A673 (cell line): ENCODE data around the gene TEX35. TPM values are rescaled to one million over a fixed set of nuclear protein-coding genes. Genes with fewer than 3 reads are reported as not detected.
A peak's percentile ranks its signal among the peaks of the same experiment; 100 is the strongest.

Source experiments
- BruUV-seq: library from RNA; stranded (reverse); fragments of 400-500 nt; replicated peaks from 2 replicates; lab custom pipeline; 2021; lab: Mats Ljungman, UMichigan
- CTCF ChIA-PET: fragments of 300-600 bp; sonication (Branson Sonifier 250); formaldehyde crosslinking; loops from one replicate; lab custom pipeline; 2022; ENCODE audit warnings: antibody characterized with exemption; lab: Charles Lee
- POLR2A ChIA-PET: fragments of 300-600 bp; sonication (Branson Sonifier 250); formaldehyde crosslinking; loops from one replicate; lab custom pipeline; 2022; ENCODE audit warnings: antibody characterized with exemption; ENCODE audit not compliant: low non-redundant PET; lab: Charles Lee
- DNase-seq: peaks from one replicate; pipeline ENCODE4 v3.0.0-alpha.2; 2015; ENCODE audit warnings: low spot score
- H3K27ac ChIP-seq: fragments of 200-600 bp; sonication (generic); 2 replicates; pipeline ENCODE4 v1.5.1; 2016; ENCODE audit warnings: mixed run types, low read depth, mild to moderate bottlenecking, mixed read lengths, antibody characterized with exemption, low read length; ENCODE audit not compliant: poor library complexity, severe bottlenecking
- H3K27me3 ChIP-seq: fragments of 200-600 bp; sonication (generic); replicated peaks from 2 replicates; pipeline ENCODE4 v1.6.1; 2017; ENCODE audit warnings: mixed run types, low read depth, mild to moderate bottlenecking, mixed read lengths, antibody characterized with exemption, low read length; ENCODE audit not compliant: insufficient read depth, poor library complexity
- H3K36me3 ChIP-seq: fragments of 200-600 bp; sonication (generic); 2 replicates; pipeline ENCODE4 v1.6.1; 2016; ENCODE audit warnings: mixed run types, mild to moderate bottlenecking, mixed read lengths, antibody characterized with exemption, low read length; ENCODE audit not compliant: insufficient read depth, poor library complexity, severe bottlenecking
- H3K4me1 ChIP-seq: fragments of 200-600 bp; sonication (generic); 2 replicates; pipeline ENCODE4 v1.6.1; 2017; ENCODE audit warnings: mixed run types, mild to moderate bottlenecking, mixed read lengths, antibody characterized with exemption, low read length; ENCODE audit not compliant: insufficient read depth, poor library complexity, severe bottlenecking
- H3K4me3 ChIP-seq: fragments of 200-600 bp; sonication (generic); 2 replicates; pipeline ENCODE4 v1.5.1; 2016; ENCODE audit warnings: low read depth, mixed run types, mild to moderate bottlenecking, mixed read lengths, low read length; ENCODE audit not compliant: poor library complexity, severe bottlenecking
- H3K9me3 ChIP-seq: fragments of 200-600 bp; sonication (generic); 2 replicates; pipeline ENCODE4 v1.6.1; 2016; ENCODE audit warnings: mixed run types, low read depth, mild to moderate bottlenecking, mixed read lengths, antibody characterized with exemption, low read length; ENCODE audit not compliant: poor library complexity, severe bottlenecking
- CTCF ChIP-seq: fragments of 300-800, 200-600 bp; sonication (generic); conservative IDR thresholded peaks from 2 replicates; pipeline ENCODE4 v1.5.1; 2017; ENCODE audit warnings: low read depth, mild to moderate bottlenecking, antibody characterized with exemption, low read length, moderate library complexity, mixed read lengths
- EZH2 ChIP-seq: fragments of 200-600 bp; sonication (generic); IDR thresholded peaks from 2 replicates; pipeline ENCODE4 v1.6.1; 2017; ENCODE audit warnings: borderline replicate concordance, low read depth, mild to moderate bottlenecking, mixed read lengths, antibody characterized with exemption, low read length; ENCODE audit not compliant: poor library complexity, severe bottlenecking
- intact Hi-C: fragments of 100-400 bp; cut with micrococcal nuclease; formaldehyde crosslinking; loops from one replicate; pipeline ENCODE4 v1.10.0; 2022; ENCODE audit not compliant: unreplicated experiment
- total RNA-seq: library from RNA; stranded (reverse); gene quantifications from 2 replicates; pipeline ENCODE4 v1.2.3, GENCODE V29; 2021

TEX35 gene
- total RNA-seq, 1 experiment from 2014 or later: not detected

GRCh38 chr1:178541379-178541778 lies 28.5 kb downstream of the TEX35 start:
- BruUV-seq: no TSS peak
- ChIA-PET CTCF (interaction anchor here (0.6 kb wide), 1 partner anchor 328 kb away, joined by 3 read pairs; no protein-coding TSS in a partner anchor), POLR2A (no interaction called here)
- no peak for DNase-seq
- intact Hi-C loops: loop anchor here (5.0 kb wide), 3 partner anchors 229 to 1056 kb away; partner anchors contain the start of gene AXDND1
- H3K4me1 ChIP-seq: no peaks in the 10 kb centered on the region
- no peaks in the 10 kb centered on the region for H3K36me3 ChIP-seq
- TF ChIP-seq CTCF (no peak), EZH2 (no peak)
- H3K4me3 ChIP-seq: no peak overlapping the region
- no peaks in the 10 kb centered on the region for H3K27me3 ChIP-seq
- H3K9me3 ChIP-seq: no peaks in the 10 kb centered on the region
- H3K27ac ChIP-seq: no peak overlapping the region

GRCh38 chr1:178541829-178542553 lies 29.1 kb downstream of the TEX35 start:
- peak overlapping the region; percentile 92 for H3K4me3 ChIP-seq
- H3K36me3 ChIP-seq: no peaks in the 10 kb centered on the region
- TF ChIP-seq EZH2 (no peak), CTCF (no peak)
- no peaks in the 10 kb centered on the region for H3K9me3 ChIP-seq
- H3K27me3 ChIP-seq: no peaks in the 10 kb centered on the region
- CTCF ChIA-PET: interaction anchor here (1.0 to 1.2 kb wide), 2 partner anchors 211 to 461 kb away, joined by 3 to 6 read pairs; no protein-coding TSS in a partner anchor
- DNase-seq: peak; percentile 31
- peak overlapping the region; percentile 64 for H3K27ac ChIP-seq
- POLR2A ChIA-PET: interaction anchor here (0.6 kb wide), 1 partner anchor 1612 kb away, joined by 9 read pairs; no protein-coding TSS in a partner anchor
- no peaks in the 10 kb centered on the region for H3K4me1 ChIP-seq
- intact Hi-C loops: loop anchor here (1.0 to 5.0 kb wide), 5 partner anchors 211 to 1055 kb away; partner anchors contain the start of gene AXDND1
- BruUV-seq: no TSS peak

- no peaks in the 10 kb centered on the region for H3K4me1 ChIP-seq
- BruUV-seq: no TSS peak
- DNase-seq: peak; percentile 85
- peak overlapping the region; percentile 92 for H3K4me3 ChIP-seq
- POLR2A ChIA-PET: interaction anchor here (0.6 kb wide), 1 partner anchor 1611 kb away, joined by 9 read pairs; no protein-coding TSS in a partner anchor
- H3K36me3 ChIP-seq: no peaks in the 10 kb centered on the region
- CTCF ChIA-PET: interaction anchor here (0.9 to 1.2 kb wide), 2 partner anchors 211 to 460 kb away, joined by 3 to 6 read pairs (median 3); no protein-coding TSS in a partner anchor
- no peaks in the 10 kb centered on the region for H3K27me3 ChIP-seq
- intact Hi-C loops: loop anchor here (1.0 to 5.0 kb wide), 5 partner anchors 211 to 1055 kb away; partner anchors contain the start of gene AXDND1
- H3K9me3 ChIP-seq: no peaks in the 10 kb centered on the region
- H3K27ac ChIP-seq: peak overlapping the region; percentile 64
- TF ChIP-seq CTCF: peak; percentile 95
- no peak for TF ChIP-seq EZH2
Measured at GRCh38 chr1:178542554-178543289, 29.8 kb downstream of the TEX35 start.
